Measurements from ENCODE around the gene RNFT1. TPM values are rescaled to one million over a fixed set of nuclear protein-coding genes. Genes with fewer than 3 reads are reported as not detected.
"Not testable (repeated sequence)": the region's sequence is repeated elsewhere in the genome, so short reads cannot be mapped to it uniquely, and the experiment has no call there.

Gene RNFT1
- total RNA-seq, 8 experiments from 2014 or later, result 8.5 to 23.9 (median 10.1) TPM

DNA sequence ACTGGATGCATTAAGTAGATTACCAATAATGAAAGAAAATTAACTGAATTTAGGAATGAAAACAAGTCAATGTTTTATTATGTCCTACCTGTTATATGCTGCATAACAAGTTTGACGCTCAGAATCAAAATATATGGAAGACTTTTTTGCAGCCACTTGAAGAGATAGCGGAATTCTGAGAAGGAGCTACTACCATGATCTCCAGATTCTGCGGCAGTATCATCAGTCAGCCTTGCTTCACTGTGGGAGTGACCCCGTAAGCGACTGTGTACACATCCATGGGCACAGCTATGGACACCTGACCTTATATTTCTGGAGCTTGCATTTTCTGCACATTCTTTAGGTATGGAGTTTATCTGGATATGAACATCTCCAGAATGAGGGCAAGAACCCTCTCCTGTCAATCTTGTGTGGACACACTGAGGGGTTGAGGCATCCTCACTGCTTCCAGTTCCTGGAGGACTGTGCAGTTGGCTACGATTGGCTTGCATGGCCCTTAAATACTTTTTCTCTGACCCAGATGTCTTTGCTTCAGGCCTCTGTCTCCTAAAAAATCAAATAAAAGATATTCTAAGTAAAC lies 1.7 kb downstream of the RNFT1 start:
- Histone ChIP-seq H3K4me1 (replicated peaks in 1 of 2) (peaks cover 4 to 8% of the 10 kb centered on the region in 2 donors), H3K4me3 (no peak overlapping the region), H3K27ac (no peak overlapping the region)
- 78 to 100% (median 92%) methylated on average over 2 to 6 of the region's 6 CpGs for WGBS, 10 experiments
- in situ Hi-C loops (cut with MboI; ENCODE audit: low pct_unique_long_range_greater_than_20kb in 2 of 9, low sequenced_read_pairs in 9 of 9, unreplicated experiment in 9 of 9), result loop anchor here in 1 of 9 experiments (25.0 kb wide), 1 partner anchor 99 kb away; no protein-coding TSS in a partner anchor
- no peak for ATAC-seq (replicated peaks in 6 of 8)

DNA sequence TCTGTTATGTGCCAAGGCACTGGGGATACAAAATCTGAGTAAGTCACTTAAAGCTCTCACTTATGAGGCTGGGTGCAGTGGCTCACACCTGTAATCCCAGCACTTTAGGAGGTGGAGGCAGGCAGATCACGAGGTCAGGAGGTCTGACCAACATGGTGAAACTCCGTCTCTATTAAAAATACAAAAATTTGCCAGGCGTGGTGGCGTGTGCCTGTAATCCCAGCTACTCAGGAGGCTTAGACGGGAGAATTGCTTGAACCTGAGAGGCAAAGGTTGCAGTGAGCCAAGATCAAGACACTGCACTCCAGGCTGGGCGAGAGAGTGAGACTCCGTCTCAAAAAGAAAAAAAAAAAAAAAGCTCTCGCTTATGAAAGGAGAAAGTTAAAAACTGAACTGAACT lies 5.0 kb downstream of the RNFT1 start:
- H3K4me3 ChIP-seq; ATAC-seq (replicated peaks in 6 of 8); H3K4me1 ChIP-seq (replicated peaks in 1 of 2); H3K27ac ChIP-seq: not testable (repeated sequence)
- 89 to 100% (median 97%) methylated on average over 3 to 8 of the region's 8 CpGs; no CpG with 5 or more reads in 1 of the 10 experiments for WGBS, 10 experiments
- in situ Hi-C loops (cut with MboI; ENCODE audit: low pct_unique_long_range_greater_than_20kb in 2 of 9, low sequenced_read_pairs in 9 of 9, unreplicated experiment in 9 of 9), result loop anchor here in 1 of 9 experiments (25.0 kb wide), 1 partner anchor 103 kb away; no protein-coding TSS in a partner anchor

DNA sequence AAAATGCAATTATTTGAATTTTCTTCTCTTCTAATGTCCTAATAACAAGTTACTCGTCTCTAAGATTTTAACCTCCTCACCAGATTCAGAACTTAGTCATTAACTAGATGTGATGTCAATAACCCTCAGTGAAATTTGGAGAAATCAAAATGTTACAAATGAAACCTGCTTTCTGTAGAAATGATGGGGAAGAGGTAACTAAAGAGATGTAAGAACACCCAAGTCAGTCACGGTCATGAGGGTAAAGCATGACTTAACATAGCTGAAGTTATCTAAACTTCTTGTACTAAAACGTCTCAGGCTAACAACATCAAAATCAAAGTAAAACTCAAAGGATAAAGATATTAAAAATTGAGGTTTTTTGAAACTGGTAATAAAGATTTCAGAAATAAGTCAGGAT lies 9.7 kb downstream of the RNFT1 start:
- in situ Hi-C loops (cut with MboI; ENCODE audit: low pct_unique_long_range_greater_than_20kb in 2 of 9, low sequenced_read_pairs in 9 of 9, unreplicated experiment in 9 of 9), result loop anchor here in 1 of 9 experiments (25.0 kb wide), 1 partner anchor 107 kb away; no protein-coding TSS in a partner anchor
- 58 to 94% (median 90%) methylated on average over 1 to 3 of the region's 3 CpGs; no CpG with 5 or more reads in 1 of the 10 experiments for WGBS, 10 experiments
- no peak for ATAC-seq (replicated peaks in 6 of 8)
- no peaks in the 10 kb centered on the region for H3K4me1 ChIP-seq (replicated peaks in 1 of 2)
- H3K27ac ChIP-seq, result no peak overlapping the region
- H3K4me3 ChIP-seq, result no peak overlapping the region

DNA sequence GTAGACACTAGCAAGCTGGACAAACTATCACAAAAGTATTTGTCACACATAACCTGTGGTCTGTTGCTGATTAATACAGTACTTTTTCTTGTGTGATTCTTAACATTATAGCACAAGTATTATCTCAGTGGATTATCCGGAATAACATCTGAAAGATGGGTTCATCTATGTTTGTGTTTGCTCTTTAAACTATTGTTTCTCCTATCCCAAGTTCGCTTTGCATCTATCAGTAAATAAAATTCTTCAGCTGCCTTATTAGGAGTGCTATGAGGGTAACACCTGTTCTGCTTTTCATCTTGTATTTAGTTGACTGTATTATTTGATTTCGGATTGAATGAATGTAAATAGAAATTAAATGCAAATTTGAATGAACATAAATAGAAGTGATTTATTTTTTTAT lies 14.5 kb downstream of the RNFT1 start:
- 90 to 100% (median 100%) methylated on average over 1 to 3 of the region's 3 CpGs; no CpG with 5 or more reads in 1 of the 10 experiments for WGBS, 10 experiments
- H3K27ac ChIP-seq, result no peak overlapping the region

DNA sequence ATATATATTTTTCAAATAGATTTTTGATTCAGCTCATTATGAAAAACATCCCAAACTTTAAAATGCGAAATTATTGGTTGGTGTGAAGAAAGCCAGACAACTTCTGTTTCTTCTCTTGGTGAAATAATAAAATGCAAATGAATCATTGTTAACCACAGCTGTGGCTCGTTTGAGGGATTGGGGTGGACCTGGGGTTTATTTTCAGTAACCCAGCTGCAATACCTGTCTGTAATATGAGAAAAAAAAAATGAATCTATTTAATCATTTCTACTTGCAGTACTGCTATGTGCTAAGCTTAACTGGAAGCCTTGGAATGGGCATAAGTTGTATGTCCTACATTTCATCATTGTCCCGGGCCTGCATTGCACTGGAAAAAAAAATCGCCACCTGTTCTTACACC lies 17.2 kb downstream of the RNFT1 start:
- H3K27ac ChIP-seq; H3K4me1 ChIP-seq (replicated peaks in 1 of 2); in situ Hi-C loops (cut with MboI; ENCODE audit: low pct_unique_long_range_greater_than_20kb in 2 of 9, low sequenced_read_pairs in 9 of 9, unreplicated experiment in 9 of 9); H3K4me3 ChIP-seq; ATAC-seq (replicated peaks in 6 of 8): not testable (repeated sequence)
- WGBS, 10 experiments, result 70 to 94% (median 75%) methylated on average over 2 to 4 of the region's 4 CpGs; no CpG with 5 or more reads in 3 of the 10 experiments

More for the DNA sequence above, 14.5 kb downstream of the RNFT1 start:
- in situ Hi-C loops (cut with MboI; ENCODE audit: low pct_unique_long_range_greater_than_20kb in 2 of 9, low sequenced_read_pairs in 9 of 9, unreplicated experiment in 9 of 9), result loop anchor here in 1 of 9 experiments (25.0 kb wide), 1 partner anchor 112 kb away; no protein-coding TSS in a partner anchor
- no peak overlapping the region for H3K4me3 ChIP-seq
- ATAC-seq (replicated peaks in 6 of 8), result no peak
- no peaks in the 10 kb centered on the region for H3K4me1 ChIP-seq (replicated peaks in 1 of 2)

DNA sequence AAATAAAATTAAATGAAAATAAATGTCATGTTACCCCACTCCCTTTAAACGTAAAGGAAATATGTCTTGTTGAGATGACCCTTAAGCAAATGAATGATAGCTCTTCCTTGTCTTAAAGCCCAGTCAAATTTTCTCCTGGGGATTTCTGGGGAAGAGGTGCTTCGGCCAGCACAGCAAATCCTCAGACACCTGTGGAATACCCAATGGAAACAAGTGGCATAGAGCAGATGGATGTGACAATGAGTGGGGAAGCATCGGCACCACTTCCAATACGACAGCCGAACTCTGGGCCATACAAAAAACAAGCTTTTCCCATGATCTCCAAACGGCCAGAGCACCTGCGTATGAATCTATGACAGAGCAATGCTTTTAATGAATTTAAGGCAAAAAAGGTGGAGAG lies 18.1 kb downstream of the RNFT1 start:
- 75 to 95% (median 85%) methylated on average over 1 to 4 of the region's 7 CpGs; no CpG with 5 or more reads in 3 of the 10 experiments for WGBS, 10 experiments
- H3K4me1 ChIP-seq (replicated peaks in 1 of 2); in situ Hi-C loops (cut with MboI; ENCODE audit: low pct_unique_long_range_greater_than_20kb in 2 of 9, low sequenced_read_pairs in 9 of 9, unreplicated experiment in 9 of 9); H3K27ac ChIP-seq; H3K4me3 ChIP-seq; ATAC-seq (replicated peaks in 6 of 8): not testable (repeated sequence)

DNA sequence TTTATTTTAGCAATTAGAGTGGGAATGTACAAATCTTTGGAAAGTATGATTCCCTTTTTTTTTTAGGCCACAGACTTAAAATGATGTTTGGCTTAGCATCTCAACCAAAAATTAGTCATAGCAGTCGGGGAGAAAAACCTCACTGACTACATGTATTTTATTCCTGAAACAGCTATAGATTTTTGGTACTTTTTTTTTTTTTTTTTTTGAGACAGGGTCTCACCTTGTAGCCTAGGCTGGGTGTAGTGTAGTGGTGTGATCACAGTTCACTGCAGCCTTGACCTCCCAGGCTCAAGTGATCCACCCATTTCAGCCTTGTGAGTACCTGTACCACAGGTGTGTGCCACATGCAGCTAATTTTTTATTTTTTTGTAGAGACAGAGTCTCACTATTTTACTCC lies 23.4 kb downstream of the RNFT1 start:
- Histone ChIP-seq H3K27ac (no peak overlapping the region), H3K4me3 (no peak overlapping the region), H3K4me1 (replicated peaks in 1 of 2) (no peaks in the 10 kb centered on the region)
- 78 to 100% (median 90%) methylated on average over 1 of the region's 1 CpG; no CpG with 5 or more reads in 3 of the 10 experiments for WGBS, 10 experiments
- ATAC-seq (replicated peaks in 6 of 8), result no peak
- in situ Hi-C loops (cut with MboI; ENCODE audit: low pct_unique_long_range_greater_than_20kb in 2 of 9, low sequenced_read_pairs in 9 of 9, unreplicated experiment in 9 of 9), result no loop called here

DNA sequence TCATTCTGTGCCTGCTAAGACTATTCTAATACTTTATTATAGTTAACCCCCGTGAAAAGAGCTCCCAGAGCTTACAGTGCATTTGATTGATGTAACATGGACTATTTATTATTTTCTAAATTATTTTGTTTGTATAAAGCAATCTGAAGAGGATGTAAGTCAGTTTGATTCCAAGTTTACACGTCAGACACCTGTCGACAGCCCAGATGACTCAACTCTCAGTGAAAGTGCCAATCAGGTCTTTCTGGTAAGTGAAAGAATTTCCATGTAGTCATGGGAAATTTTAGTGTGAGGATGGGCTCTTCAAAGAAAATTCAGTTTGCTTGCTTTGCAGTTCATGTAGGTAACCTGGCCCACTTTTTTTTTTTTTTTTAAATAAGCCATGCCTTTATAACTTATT lies 23.8 kb downstream of the RNFT1 start:
- WGBS, 10 experiments, result 83 to 100% (median 100%) methylated on average over 1 to 2 of the region's 3 CpGs; no CpG with 5 or more reads in 7 of the 10 experiments
- in situ Hi-C loops (cut with MboI; ENCODE audit: low pct_unique_long_range_greater_than_20kb in 2 of 9, low sequenced_read_pairs in 9 of 9, unreplicated experiment in 9 of 9); H3K27ac ChIP-seq; ATAC-seq (replicated peaks in 6 of 8); H3K4me1 ChIP-seq (replicated peaks in 1 of 2); H3K4me3 ChIP-seq: not testable (repeated sequence)

DNA sequence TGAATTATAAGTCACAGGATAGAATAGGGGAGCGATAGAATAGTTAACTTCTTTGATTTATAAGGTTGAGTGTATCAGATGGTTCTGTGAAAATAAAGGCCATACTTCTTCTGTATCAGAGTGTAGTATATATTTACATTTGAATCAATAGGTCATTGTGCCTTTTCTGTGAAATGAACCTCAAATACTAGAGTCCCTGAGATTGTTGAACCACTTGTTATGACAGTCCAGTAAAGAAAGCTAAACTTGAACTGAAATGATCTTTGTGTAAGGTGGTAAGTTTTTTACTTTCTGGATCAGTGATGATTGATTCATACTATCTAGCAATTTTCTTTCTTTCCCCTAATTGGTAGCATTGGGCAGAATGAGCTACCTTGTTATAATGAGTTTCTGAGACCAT lies 31.2 kb downstream of the RNFT1 start:
- in situ Hi-C loops (cut with MboI; ENCODE audit: low pct_unique_long_range_greater_than_20kb in 2 of 9, low sequenced_read_pairs in 9 of 9, unreplicated experiment in 9 of 9); ATAC-seq (replicated peaks in 6 of 8); H3K4me1 ChIP-seq (replicated peaks in 1 of 2); H3K4me3 ChIP-seq; H3K27ac ChIP-seq: not testable (repeated sequence)
- WGBS, 10 experiments, result 100% methylated on average over 1 of the region's 1 CpG; no CpG with 5 or more reads in 5 of the 10 experiments

DNA sequence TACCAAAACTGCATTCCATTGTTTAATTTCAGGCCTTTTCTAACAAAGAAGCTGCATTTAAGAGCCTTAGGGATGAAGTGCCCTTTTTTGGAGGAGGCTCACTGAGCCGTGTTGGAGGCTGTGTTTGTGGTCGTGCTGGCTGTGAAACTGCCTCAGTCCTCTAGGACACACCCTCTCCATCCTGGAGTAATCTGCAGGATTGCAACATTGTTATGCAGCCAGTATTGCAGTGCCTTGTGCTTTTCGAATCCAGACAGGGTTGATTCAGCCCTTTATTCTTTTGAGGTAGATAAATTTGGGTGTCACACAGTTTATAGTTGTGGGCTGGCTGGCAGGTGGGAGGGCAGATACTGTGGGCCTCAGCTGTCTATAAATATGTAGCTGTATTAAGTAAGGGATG lies 33.8 kb downstream of the RNFT1 start:
- in situ Hi-C loops (cut with MboI; ENCODE audit: low pct_unique_long_range_greater_than_20kb in 2 of 9, low sequenced_read_pairs in 9 of 9, unreplicated experiment in 9 of 9); H3K4me1 ChIP-seq (replicated peaks in 1 of 2); H3K27ac ChIP-seq; H3K4me3 ChIP-seq: not testable (repeated sequence)
- WGBS, 10 experiments, result 8 to 40% (median 27%) methylated on average over 1 to 3 of the region's 3 CpGs; no CpG with 5 or more reads in 7 of the 10 experiments
- peak in 5 of 8 experiments; percentile 28 to 100 (median 67) for ATAC-seq (replicated peaks in 6 of 8)

DNA sequence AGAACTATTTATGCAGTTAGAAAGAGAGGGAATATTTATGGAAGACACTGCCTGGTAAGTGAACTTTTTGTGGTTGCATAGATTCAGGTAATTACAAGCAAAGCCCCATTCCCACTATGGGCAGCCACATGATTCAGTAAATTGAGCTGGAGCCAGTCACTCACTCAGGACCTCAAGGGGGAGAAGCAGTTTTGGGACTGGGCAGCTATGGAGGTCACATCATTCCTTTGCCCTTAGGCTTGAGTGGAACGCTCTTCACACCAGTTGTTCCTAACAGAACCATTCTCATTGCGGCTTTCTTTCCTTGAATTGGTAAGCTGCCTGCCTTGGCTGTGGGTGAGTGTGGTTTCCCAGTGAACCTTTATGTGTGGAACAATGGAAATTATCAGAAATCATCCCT lies 34.4 kb downstream of the RNFT1 start:
- 83 to 100% (median 100%) methylated on average over 1 to 2 of the region's 2 CpGs; no CpG with 5 or more reads in 4 of the 10 experiments for WGBS, 10 experiments
- in situ Hi-C loops (cut with MboI; ENCODE audit: low pct_unique_long_range_greater_than_20kb in 2 of 9, low sequenced_read_pairs in 9 of 9, unreplicated experiment in 9 of 9); H3K27ac ChIP-seq; H3K4me3 ChIP-seq; ATAC-seq (replicated peaks in 6 of 8); H3K4me1 ChIP-seq (replicated peaks in 1 of 2): not testable (repeated sequence)

DNA sequence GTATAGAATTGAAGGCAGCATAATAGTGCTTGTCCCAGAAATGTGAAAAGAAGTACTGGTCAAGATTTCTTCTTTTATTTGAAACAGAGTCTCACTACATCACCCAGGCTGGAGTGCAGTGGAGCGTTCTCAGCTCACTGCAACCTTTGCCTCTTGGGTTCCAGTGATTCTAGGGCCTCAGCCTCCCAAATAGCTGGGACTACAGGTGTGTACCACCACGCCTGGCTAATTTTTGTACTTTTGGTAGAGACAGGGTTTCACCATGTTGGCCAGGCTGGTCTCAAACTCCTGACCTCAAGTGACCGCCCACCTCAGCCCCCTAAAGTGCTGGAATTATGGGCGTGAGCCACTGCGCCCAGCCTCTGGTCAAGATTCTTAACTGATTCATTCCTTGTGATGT lies 43.9 kb downstream of the RNFT1 start:
- in situ Hi-C loops (cut with MboI; ENCODE audit: low pct_unique_long_range_greater_than_20kb in 2 of 9, low sequenced_read_pairs in 9 of 9, unreplicated experiment in 9 of 9), result loop anchor here in 6 of 9 experiments (25.0 kb wide), 2 partner anchors 117 to 142 kb away; no protein-coding TSS in a partner anchor
- WGBS, 10 experiments, result 97 to 100% (median 100%) methylated on average over 1 to 5 of the region's 5 CpGs; no CpG with 5 or more reads in 3 of the 10 experiments

DNA sequence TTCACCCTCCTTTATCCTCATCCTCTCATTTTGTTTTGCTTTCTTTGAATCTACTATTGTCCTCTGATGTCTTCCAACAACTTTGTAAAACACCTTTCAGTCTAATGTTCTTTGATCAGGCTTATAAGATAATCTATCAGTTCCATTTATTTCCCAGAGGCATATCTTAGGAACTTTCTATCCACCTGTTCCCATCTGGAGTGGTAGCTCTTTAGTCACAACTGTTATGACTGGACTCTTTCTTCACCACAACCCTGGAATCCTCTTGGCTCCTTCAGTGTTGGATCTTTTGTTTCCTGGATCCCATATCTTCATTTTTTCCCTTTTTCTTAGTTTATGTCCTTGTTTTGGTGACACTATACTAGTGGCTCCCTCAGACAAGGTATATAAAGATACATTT lies 48.1 kb downstream of the RNFT1 start:
- Histone ChIP-seq H3K4me1 (replicated peaks in 1 of 2) (no peaks in the 10 kb centered on the region), H3K27ac (no peak overlapping the region), H3K4me3 (no peak overlapping the region)
- in situ Hi-C loops (cut with MboI; ENCODE audit: low pct_unique_long_range_greater_than_20kb in 2 of 9, low sequenced_read_pairs in 9 of 9, unreplicated experiment in 9 of 9), result loop anchor here in 6 of 9 experiments (25.0 kb wide), 2 partner anchors 121 to 146 kb away; no protein-coding TSS in a partner anchor
- ATAC-seq (replicated peaks in 6 of 8), result no peak

More for the DNA sequence above, 43.9 kb downstream of the RNFT1 start:
- H3K4me1 ChIP-seq (replicated peaks in 1 of 2); ATAC-seq (replicated peaks in 6 of 8); H3K4me3 ChIP-seq; H3K27ac ChIP-seq: not testable (repeated sequence)

Measured in motor neuron (in vitro differentiated cells).